AG04449 (cell line): ENCODE data around the gene RFX7.

Experiments used
- CTCF ChIA-PET: fragments of 350-600 bp; formaldehyde crosslinking; extraction: SDS; loops from one replicate; lab custom pipeline; 2021; ENCODE audit warnings: antibody characterized with exemption; lab: Yijun Ruan, JAX
- POLR2A ChIA-PET: fragments of 400-600, 350-600 bp; formaldehyde crosslinking; extraction: SDS; loops from one replicate; lab custom pipeline; 2020; ENCODE audit warnings: antibody characterized with exemption, inconsistent platforms; lab: Yijun Ruan, JAX
- DNase-seq: peaks from one replicate; pipeline ENCODE4 v3.0.0-alpha.2; 2010; ENCODE audit warnings: low read depth, low spot score
- H3K4me3 ChIP-seq: 2 replicates; pipeline ENCODE4 v1.5.1; 2011; ENCODE audit warnings: low read depth, mild to moderate bottlenecking, control low read depth, low read length
- TF ChIP-seq, protein P1 (sequence below): IDR thresholded peaks from one replicate; pipeline ENCODE4 v1.5.1; 2011; ENCODE audit warnings: mild to moderate bottlenecking, moderate library complexity, low read length, control low read depth, inconsistent platforms; ENCODE audit not compliant: insufficient read depth; ENCODE audit errors: missing control alignments

The RFX7 gene

DNA sequence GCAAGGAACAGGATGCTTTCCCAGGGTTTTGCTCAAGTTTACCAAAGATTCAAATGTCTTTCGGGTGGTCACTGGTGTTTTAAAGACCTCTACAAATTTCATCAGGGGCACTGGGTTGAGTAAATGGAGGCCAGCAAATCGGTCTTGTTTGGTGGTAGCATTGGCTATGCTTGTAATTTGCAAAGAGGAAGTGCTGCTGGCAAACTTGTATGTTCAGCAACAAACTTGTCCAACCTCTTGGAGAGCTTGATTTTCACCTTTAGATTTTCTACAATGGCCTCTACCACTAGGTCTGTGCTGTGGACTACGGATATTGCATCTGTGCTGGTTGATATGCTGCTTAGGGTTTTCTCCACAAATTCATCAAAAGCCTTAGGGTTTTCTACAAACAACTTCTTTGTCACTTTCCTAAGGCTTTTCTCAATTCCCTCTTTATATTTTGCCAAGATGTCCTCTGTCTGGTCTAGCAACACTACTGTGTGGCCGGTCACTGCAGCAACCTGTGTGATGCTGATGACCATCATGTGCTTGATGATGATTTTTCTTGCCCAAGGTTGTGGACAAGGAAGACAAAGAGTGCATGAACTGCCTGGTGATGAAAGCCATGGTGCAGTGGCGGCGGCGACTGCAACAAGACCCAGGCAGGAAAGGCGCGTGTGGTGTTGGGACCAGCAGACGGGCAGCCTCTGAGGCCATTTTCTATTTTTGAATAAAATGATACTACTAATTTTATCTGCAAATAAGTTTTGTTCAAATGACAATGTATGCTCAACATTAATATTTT is 50.8 kb downstream of the RFX7 start:
- ChIA-PET POLR2A (no interaction called here), CTCF (no interaction called here)
- TF ChIP-seq, protein P1, sequence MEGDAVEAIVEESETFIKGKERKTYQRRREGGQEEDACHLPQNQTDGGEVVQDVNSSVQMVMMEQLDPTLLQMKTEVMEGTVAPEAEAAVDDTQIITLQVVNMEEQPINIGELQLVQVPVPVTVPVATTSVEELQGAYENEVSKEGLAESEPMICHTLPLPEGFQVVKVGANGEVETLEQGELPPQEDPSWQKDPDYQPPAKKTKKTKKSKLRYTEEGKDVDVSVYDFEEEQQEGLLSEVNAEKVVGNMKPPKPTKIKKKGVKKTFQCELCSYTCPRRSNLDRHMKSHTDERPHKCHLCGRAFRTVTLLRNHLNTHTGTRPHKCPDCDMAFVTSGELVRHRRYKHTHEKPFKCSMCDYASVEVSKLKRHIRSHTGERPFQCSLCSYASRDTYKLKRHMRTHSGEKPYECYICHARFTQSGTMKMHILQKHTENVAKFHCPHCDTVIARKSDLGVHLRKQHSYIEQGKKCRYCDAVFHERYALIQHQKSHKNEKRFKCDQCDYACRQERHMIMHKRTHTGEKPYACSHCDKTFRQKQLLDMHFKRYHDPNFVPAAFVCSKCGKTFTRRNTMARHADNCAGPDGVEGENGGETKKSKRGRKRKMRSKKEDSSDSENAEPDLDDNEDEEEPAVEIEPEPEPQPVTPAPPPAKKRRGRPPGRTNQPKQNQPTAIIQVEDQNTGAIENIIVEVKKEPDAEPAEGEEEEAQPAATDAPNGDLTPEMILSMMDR = no peak
- H3K4me3 ChIP-seq = no peak overlapping the region
- DNase-seq = no peak

DNA sequence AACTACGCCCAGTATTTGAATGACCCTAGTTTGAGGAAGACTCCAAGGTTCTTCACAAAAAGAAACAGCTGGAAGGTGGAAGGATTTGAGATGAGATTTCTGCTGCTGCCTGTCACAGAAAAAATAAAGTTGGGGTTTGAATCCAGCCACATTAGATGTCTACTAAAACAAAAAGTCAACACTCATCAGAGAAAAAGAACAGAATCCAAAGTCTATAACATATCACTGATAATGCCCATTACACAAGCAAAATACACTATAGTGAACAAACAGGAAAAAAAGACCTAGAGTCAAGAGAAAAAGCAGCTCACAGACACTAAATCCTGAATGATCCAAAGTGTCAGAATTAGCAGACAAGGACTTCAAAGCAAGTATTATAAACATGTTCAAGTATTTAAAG is 56.0 kb downstream of the RFX7 start:
- ChIA-PET CTCF (interaction anchor here (1.0 to 1.3 kb wide), 2 partner anchors 58 to 342 kb away, joined by 3 to 5 read pairs; no protein-coding TSS in a partner anchor), POLR2A (no interaction called here)
- DNase-seq = no peak
- TF ChIP-seq, protein P1 = no peak
- no peak overlapping the region for H3K4me3 ChIP-seq

DNA sequence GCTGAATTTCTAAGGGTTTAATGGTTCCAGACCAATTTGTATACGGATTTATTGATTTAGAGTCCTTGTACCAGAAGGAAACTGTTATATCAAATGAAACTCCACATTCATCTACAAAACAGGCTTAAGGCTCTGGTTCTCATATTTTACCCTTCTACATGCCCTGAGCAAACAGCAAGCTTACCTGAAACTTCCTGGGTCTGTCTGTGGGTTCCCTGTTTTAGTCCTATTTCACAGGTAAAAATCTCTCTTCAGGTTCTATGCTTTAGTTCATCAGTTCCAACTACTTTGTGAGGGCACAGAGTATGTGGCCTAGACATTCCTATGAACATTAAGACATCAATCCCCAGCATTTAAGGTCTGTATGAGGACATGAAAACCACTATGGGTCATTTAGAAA is 57.7 kb downstream of the RFX7 start:
- ChIA-PET POLR2A (no interaction called here), CTCF (interaction anchor here (1.3 kb wide), 1 partner anchor 59 kb away, joined by 3 read pairs; no protein-coding TSS in a partner anchor)
- TF ChIP-seq, protein P1 = no peak
- DNase-seq = no peak
- no peak overlapping the region for H3K4me3 ChIP-seq

DNA sequence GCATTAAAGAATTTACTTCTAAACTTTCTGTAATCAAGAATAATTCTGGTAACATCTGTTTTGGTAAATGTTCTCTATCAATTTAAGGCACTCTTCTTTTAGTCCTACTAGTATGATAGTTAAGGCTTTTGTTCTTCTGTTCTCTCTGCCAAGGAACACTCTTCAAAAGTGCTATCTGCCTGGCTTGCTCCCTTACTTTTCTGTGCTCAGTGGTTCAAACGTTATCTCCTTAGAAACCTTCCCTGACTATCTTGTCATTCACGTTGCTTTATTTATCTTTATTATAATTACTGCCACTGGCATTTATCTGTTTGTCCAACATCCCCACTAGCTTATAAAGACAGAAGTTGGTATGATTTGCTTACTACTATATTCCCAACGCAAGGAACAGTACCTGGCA is 59.2 kb downstream of the RFX7 start:
- no peak for DNase-seq
- ChIA-PET POLR2A (no interaction called here), CTCF (no interaction called here)
- H3K4me3 ChIP-seq = no peak overlapping the region
- TF ChIP-seq, protein P1 = no peak

DNA sequence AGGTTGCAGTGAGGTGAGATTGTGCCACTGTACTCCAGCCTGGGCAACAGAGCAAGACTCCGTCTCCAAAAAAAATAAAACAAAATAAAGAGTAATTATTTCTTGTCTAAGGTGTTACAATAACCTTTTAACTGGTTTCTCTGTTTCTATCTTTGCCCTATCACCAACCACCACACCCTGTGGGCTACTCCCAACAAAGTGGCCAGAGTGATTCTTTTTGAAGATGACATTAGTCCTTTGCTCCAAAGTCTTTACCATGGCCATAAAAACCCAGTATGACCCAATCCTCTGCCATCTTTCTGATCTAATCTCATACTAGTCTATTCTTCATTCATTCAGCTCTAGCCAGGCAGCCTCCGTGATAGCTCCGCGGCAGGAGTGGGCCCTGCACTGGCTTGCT is 62.8 kb downstream of the RFX7 start:
- H3K4me3 ChIP-seq = no peak overlapping the region
- POLR2A ChIA-PET = no interaction called here
- TF ChIP-seq, protein P1 = no peak
- CTCF ChIA-PET = no interaction called here
- DNase-seq = no peak

DNA sequence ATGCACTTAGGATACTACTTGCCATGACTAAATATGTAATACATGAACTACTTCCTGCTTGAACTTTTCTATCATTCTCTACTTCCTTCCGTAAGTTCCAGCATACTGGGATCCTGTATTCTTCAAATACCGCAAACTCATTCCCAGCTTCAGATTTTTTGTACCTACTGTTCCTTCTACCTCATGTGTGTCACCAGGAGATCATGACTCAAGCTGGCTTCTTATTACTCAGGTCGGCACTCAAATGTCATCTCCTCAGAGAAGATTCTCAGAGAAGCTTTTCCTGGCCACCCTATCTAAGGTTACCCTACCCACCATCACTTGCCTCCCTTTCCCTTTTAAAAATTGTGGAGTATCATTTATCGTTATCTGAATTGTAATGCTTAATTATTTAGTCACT is 66.7 kb downstream of the RFX7 start:
- DNase-seq = no peak
- TF ChIP-seq, protein P1 = no peak
- ChIA-PET POLR2A (no interaction called here), CTCF (interaction anchor here (1.1 to 1.3 kb wide), 2 partner anchors 10 to 20 kb away, joined by 3 read pairs; no protein-coding TSS in a partner anchor)
- no peak overlapping the region for H3K4me3 ChIP-seq
